Neuronal stem cell (in vitro differentiated cells): ENCODE measurements around the gene METTL17.

ENCODE experiments used
- DNase-seq: peaks from one replicate; pipeline ENCODE4 v3.0.0-alpha.2; 2013; ENCODE audit warnings: low spot score
- H2AFZ ChIP-seq: one replicate; pipeline ENCODE4 v1.6.1; 2013; ENCODE audit warnings: mild to moderate bottlenecking, low read length, inconsistent platforms
- H2AK5ac ChIP-seq: 2 replicates; pipeline ENCODE4 v1.6.1; 2013; ENCODE audit warnings: low read depth, mild to moderate bottlenecking, inconsistent platforms, low read length, moderate library complexity, mixed read lengths
- H2BK120ac ChIP-seq: 2 replicates; pipeline ENCODE4 v1.6.1; 2013; ENCODE audit warnings: low read depth, mild to moderate bottlenecking, inconsistent platforms, low read length, moderate library complexity, mixed read lengths
- H2BK12ac ChIP-seq: one replicate; pipeline ENCODE4 v1.6.1; 2013; ENCODE audit warnings: low read length, inconsistent platforms
- H2BK15ac ChIP-seq: 2 replicates; pipeline ENCODE4 v1.6.1; 2013; ENCODE audit warnings: mild to moderate bottlenecking, low read length, inconsistent platforms, mixed read lengths
- H2BK5ac ChIP-seq: one replicate; pipeline ENCODE4 v1.6.1; 2013; ENCODE audit warnings: inconsistent platforms, mild to moderate bottlenecking, low read length, moderate library complexity
- H3K14ac ChIP-seq: one replicate; pipeline ENCODE4 v1.6.1; 2013; ENCODE audit warnings: low read length, inconsistent platforms
- H3K18ac ChIP-seq: 2 replicates; pipeline ENCODE4 v1.6.1; 2013; ENCODE audit warnings: low read length, inconsistent platforms
- H3K23ac ChIP-seq: 2 replicates; pipeline ENCODE4 v1.6.1; 2013; ENCODE audit warnings: low read depth, mild to moderate bottlenecking, mixed read lengths, low read length, inconsistent platforms; ENCODE audit not compliant: poor library complexity
- H3K27ac ChIP-seq: replicated peaks from 3 replicates; pipeline ENCODE4 v1.5.1; 2013; ENCODE audit warnings: low read length, inconsistent platforms
- H3K27me3 ChIP-seq, 3 experiments: 2 replicates each; pipeline ENCODE4 v1.6.1; 2013; ENCODE audit warnings: low read length in 3 of 3, mild to moderate bottlenecking in 2 of 3, inconsistent platforms in 1 of 3, low read depth in 1 of 3, mixed read lengths in 1 of 3, moderate library complexity in 1 of 3; ENCODE audit not compliant: control insufficient read depth in 3 of 3, insufficient read depth in 3 of 3
- H3K36me3 ChIP-seq, 2 donors: replicated peaks in 1 of 2; 2 replicates each; pipeline ENCODE4 v1.6.1; 2013; ENCODE audit warnings: low read length in 2 of 2; ENCODE audit not compliant: control insufficient read depth in 2 of 2, insufficient read depth in 2 of 2
- H3K4ac ChIP-seq: 2 replicates; pipeline ENCODE4 v1.6.1; 2013; ENCODE audit warnings: inconsistent platforms, mild to moderate bottlenecking, low read length, moderate library complexity
- H3K4me1 ChIP-seq, 2 donors: 1 replicate in 1 of 2; 2 replicates in 1 of 2; pipeline ENCODE4 v1.6.1; 2013; ENCODE audit warnings: low read length in 2 of 2, low read depth in 1 of 2; ENCODE audit not compliant: control insufficient read depth in 2 of 2, insufficient read depth in 1 of 2
- H3K4me2 ChIP-seq: one replicate; pipeline ENCODE4 v1.6.1; 2013; ENCODE audit warnings: mild to moderate bottlenecking, low read length, inconsistent platforms; ENCODE audit not compliant: insufficient read depth, poor library complexity, severe bottlenecking
- H3K4me3 ChIP-seq, 2 donors: 2 replicates each; pipeline ENCODE4 v1.5.1; 2013; ENCODE audit warnings: low read length in 2 of 2, mild to moderate bottlenecking in 2 of 2, inconsistent platforms in 1 of 2, moderate library complexity in 1 of 2
- H3K79me1 ChIP-seq: one replicate; pipeline ENCODE4 v1.6.1; 2013; ENCODE audit warnings: low read depth, mild to moderate bottlenecking, inconsistent platforms, low read length, moderate library complexity
- H3K9ac ChIP-seq: one replicate; pipeline ENCODE4 v1.6.1; 2013; ENCODE audit warnings: mild to moderate bottlenecking, low read depth, low read length, inconsistent platforms; ENCODE audit not compliant: poor library complexity
- H3K9me3 ChIP-seq, 2 donors: replicated peaks in 1 of 2; 2 replicates each; pipeline versions ENCODE3 to v1.6.1; 2013; ENCODE audit warnings: low read length in 2 of 2, mild to moderate bottlenecking in 2 of 2, inconsistent platforms in 1 of 2, low read depth in 1 of 2, mixed read lengths in 1 of 2, moderate library complexity in 1 of 2; ENCODE audit not compliant: control insufficient read depth in 2 of 2, insufficient read depth in 1 of 2
- H4K8ac ChIP-seq: one replicate; pipeline ENCODE4 v1.6.1; 2013; ENCODE audit warnings: low read depth, mild to moderate bottlenecking, inconsistent platforms, low read length, moderate library complexity
- H4K91ac ChIP-seq: one replicate; pipeline ENCODE4 v1.6.1; 2013; ENCODE audit warnings: low read length, low read depth, mild to moderate bottlenecking, inconsistent platforms; ENCODE audit not compliant: poor library complexity
- WGBS, 2 donors: extraction: QIAGEN DNeasy Blood & Tissue Kit; methylation state at CpG; one replicate each; pipeline ENCODE4 v1.1.7; 2013; ENCODE audit warnings: missing lambda C conversion rate in 2 of 2, mixed read lengths in 1 of 2; ENCODE audit not compliant: insufficient read length in 2 of 2, insufficient replicate concordance in 1 of 2; ENCODE audit errors: extremely low coverage in 2 of 2; 5-methylcytosine and 5-hydroxymethylcytosine counted together

Gene METTL17

DNA sequence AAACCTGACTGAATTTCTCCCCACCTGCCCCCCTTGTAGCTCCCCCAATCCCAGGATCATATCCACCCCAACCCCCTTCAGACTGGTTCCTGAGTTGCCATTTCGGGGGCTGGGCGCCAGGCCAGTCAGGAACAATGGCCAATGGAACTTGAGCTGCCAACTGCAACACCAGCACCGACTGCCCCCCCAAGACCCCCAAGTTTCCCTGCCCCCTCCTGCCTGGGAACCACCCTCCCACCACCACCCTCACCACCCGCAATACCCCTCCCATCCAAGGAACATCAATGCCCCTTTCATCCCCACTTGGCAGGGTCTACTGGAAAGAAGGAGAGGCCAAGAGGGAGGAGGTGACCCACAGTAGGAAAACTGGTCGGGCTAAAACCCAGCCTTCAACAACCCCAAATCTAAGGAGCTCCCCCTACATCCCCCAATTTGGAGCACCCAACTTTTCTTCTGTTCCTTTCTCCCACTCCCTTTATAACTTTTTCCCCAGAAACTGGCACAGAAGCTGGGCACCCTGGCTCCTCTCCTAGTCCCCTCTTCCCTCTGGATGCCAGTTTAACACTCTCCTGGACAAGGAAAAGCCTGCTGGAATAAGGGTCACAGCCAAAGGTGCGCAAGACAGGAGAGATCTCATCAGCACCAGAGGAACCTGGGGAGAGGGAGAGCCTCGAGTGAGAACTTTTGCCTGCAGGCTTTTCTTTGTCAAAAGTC is 36.7 kb downstream of the METTL17 start:
- H3K9ac ChIP-seq, result no peak overlapping the region
- H3K27ac ChIP-seq, result no peak overlapping the region
- H3K27me3 ChIP-seq, result peaks cover 8 to 93% (median 36%) of the 10 kb centered on the region in 3 experiments
- no peaks in the 10 kb centered on the region for H3K36me3 ChIP-seq
- H2BK5ac ChIP-seq, result peak overlapping the region; percentile 5
- H3K23ac ChIP-seq, result no peak overlapping the region
- no peak for DNase-seq
- H3K4me3 ChIP-seq, result no peak overlapping the region
- no peak overlapping the region for H4K91ac ChIP-seq
- no peak overlapping the region for H4K8ac ChIP-seq
- WGBS, 2 donors, result no CpG with 5 or more reads among the region's 7 CpGs
- peak overlapping the region; percentile 55 for H3K18ac ChIP-seq
- H2BK120ac ChIP-seq, result no peak overlapping the region
- H3K4me2 ChIP-seq, result peak overlapping the region; percentile 94
- H2BK12ac ChIP-seq, result no peak overlapping the region
- H3K14ac ChIP-seq, result no peak overlapping the region
- no peak overlapping the region for H2BK15ac ChIP-seq
- no peak overlapping the region for H3K4ac ChIP-seq
- peak overlapping the region; percentile 36 for H2AK5ac ChIP-seq
- H2AFZ ChIP-seq, result no peak overlapping the region
- H3K9me3 ChIP-seq, result peaks cover 0 to 6% of the 10 kb centered on the region in 2 donors
- H3K79me1 ChIP-seq, result no peaks in the 10 kb centered on the region
- H3K4me1 ChIP-seq, result peaks cover 4 to 13% of the 10 kb centered on the region in 2 donors

DNA sequence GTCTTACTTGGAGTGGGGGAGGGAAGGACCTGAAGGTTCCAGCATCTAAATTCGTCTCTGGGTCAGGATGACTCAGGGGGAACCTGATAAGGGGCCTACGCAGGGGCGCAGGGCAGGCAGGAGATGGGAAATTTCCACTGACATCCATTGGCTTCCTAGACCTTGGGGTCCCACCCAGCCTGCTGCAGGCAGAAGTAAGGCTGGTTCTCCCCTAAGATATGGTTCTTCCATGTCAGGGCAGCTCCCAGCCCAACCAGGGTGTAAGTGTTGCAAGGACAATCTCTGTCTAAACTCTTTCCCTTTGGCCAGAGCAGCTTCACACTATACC is 37.2 kb downstream of the METTL17 start:
- peaks cover 4 to 13% of the 10 kb centered on the region in 2 donors for H3K4me1 ChIP-seq
- H3K4me2 ChIP-seq, result no peak overlapping the region
- H4K8ac ChIP-seq, result no peak overlapping the region
- H3K9ac ChIP-seq, result no peak overlapping the region
- H4K91ac ChIP-seq, result no peak overlapping the region
- no peak overlapping the region for H2BK120ac ChIP-seq
- no peak overlapping the region for H2BK12ac ChIP-seq
- no peak overlapping the region for H2BK15ac ChIP-seq
- H2AFZ ChIP-seq, result no peak overlapping the region
- H3K23ac ChIP-seq, result no peak overlapping the region
- no peak overlapping the region for H3K14ac ChIP-seq
- no peak overlapping the region for H3K27ac ChIP-seq
- WGBS, 2 donors, result no CpG with 5 or more reads among the region's 3 CpGs
- no peak overlapping the region for H2BK5ac ChIP-seq
- H2AK5ac ChIP-seq, result no peak overlapping the region
- H3K79me1 ChIP-seq, result no peaks in the 10 kb centered on the region
- no peak overlapping the region for H3K4me3 ChIP-seq
- H3K4ac ChIP-seq, result no peak overlapping the region
- no peak for DNase-seq
- peaks cover 8 to 93% (median 36%) of the 10 kb centered on the region in 3 experiments for H3K27me3 ChIP-seq
- peaks cover 0 to 6% of the 10 kb centered on the region in 2 donors for H3K9me3 ChIP-seq
- no peaks in the 10 kb centered on the region for H3K36me3 ChIP-seq
- peak overlapping the region; percentile 52 for H3K18ac ChIP-seq

DNA sequence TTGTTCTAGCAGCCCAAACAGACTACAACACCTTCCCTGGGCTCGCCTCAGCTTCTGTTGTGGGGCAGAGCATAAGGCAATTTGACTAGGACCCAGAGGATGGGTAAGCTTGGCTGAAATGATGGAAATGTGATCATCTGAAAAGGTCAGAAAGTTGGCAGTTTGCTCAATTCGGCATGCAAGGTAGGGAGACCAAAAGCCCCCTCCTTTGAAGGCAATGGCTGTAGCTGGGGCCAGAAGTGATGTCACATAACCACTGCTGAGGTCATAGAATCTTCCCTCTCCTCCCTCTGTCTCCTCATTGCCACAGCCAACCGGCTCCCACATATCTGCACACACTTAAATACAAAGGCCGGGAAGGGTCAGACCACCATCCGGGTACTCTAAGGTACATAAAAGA is 40.1 kb downstream of the METTL17 start, which contains the start of gene TPPP2:
TSS of gene TPPP2 (plus strand) at position 301 of the 400 bp plus-strand sequence. CDS start 365 bp downstream, outside the sequence.
- no peaks in the 10 kb centered on the region for H3K36me3 ChIP-seq
- no peaks in the 10 kb centered on the region for H3K79me1 ChIP-seq
- no peak within 1 kb of the TSS for H3K18ac ChIP-seq
- H3K4ac ChIP-seq, result no peak within 1 kb of the TSS
- no peak within 1 kb of the TSS for H3K9ac ChIP-seq
- no CpG with 5 or more reads among the region's 5 CpGs for WGBS, 2 donors
- peaks cover 0 to 93% (median 9%) of the 10 kb centered on the region in 3 experiments for H3K27me3 ChIP-seq
- H4K91ac ChIP-seq, result no peak within 1 kb of the TSS
- no peaks in the 10 kb centered on the region for H3K9me3 ChIP-seq
- no peak within 1 kb of the TSS for H3K23ac ChIP-seq
- no peak within 1 kb of the TSS for H2BK12ac ChIP-seq
- no peak within 1 kb of the TSS for H3K4me2 ChIP-seq
- H2AFZ ChIP-seq, result no peak within 1 kb of the TSS
- peaks cover 4 to 9% of the 10 kb centered on the region in 2 donors for H3K4me1 ChIP-seq
- H4K8ac ChIP-seq, result no peak within 1 kb of the TSS
- H3K27ac ChIP-seq, result no peak within 1 kb of the TSS
- no peak within 1 kb of the TSS for H2BK15ac ChIP-seq
- no peak within 1 kb of the TSS for H3K14ac ChIP-seq
- H3K4me3 ChIP-seq, result no peak within 1 kb of the TSS
- no peak for DNase-seq
- no peak within 1 kb of the TSS for H2AK5ac ChIP-seq
- no peak within 1 kb of the TSS for H2BK120ac ChIP-seq
- H2BK5ac ChIP-seq, result no peak within 1 kb of the TSS

DNA sequence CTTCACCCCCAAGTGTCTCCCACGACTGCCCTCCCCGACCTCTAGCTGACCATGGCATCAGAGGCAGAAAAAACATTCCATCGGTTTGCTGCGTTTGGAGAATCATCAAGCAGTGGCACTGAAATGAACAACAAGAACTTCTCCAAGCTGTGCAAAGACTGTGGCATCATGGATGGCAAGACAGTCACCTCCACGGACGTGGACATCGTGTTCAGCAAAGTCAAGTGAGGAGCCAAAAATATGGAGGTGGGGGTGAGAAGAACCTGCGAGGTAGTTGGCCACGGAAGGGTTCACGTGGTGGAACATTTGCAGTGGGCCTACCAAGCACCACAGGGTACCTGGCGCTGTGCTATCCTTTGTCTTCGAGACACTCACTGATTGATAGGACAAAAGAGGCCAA is 40.8 kb downstream of the METTL17 start:
- no peak overlapping the region for H3K23ac ChIP-seq
- H2BK5ac ChIP-seq, result no peak overlapping the region
- H2AK5ac ChIP-seq, result no peak overlapping the region
- no peaks in the 10 kb centered on the region for H3K79me1 ChIP-seq
- H2BK12ac ChIP-seq, result no peak overlapping the region
- H4K91ac ChIP-seq, result no peak overlapping the region
- H3K14ac ChIP-seq, result no peak overlapping the region
- no CpG with 5 or more reads among the region's 12 CpGs for WGBS, 2 donors
- H3K27ac ChIP-seq, result no peak overlapping the region
- no peaks in the 10 kb centered on the region for H3K9me3 ChIP-seq
- no peak overlapping the region for H2BK120ac ChIP-seq
- no peaks in the 10 kb centered on the region for H3K36me3 ChIP-seq
- H3K18ac ChIP-seq, result no peak overlapping the region
- no peak overlapping the region for H3K4me2 ChIP-seq
- H3K4ac ChIP-seq, result no peak overlapping the region
- H3K4me3 ChIP-seq, result no peak overlapping the region
- H3K27me3 ChIP-seq, result peaks cover 0 to 95% (median 6%) of the 10 kb centered on the region in 3 experiments
- H4K8ac ChIP-seq, result no peak overlapping the region
- no peak for DNase-seq
- peaks cover under 1 to 9% of the 10 kb centered on the region in 2 donors for H3K4me1 ChIP-seq
- no peak overlapping the region for H2BK15ac ChIP-seq
- H3K9ac ChIP-seq, result no peak overlapping the region
- H2AFZ ChIP-seq, result no peak overlapping the region
